Ascending aorta (tissue), 2 donors: ENCODE results near the gene VIPR2. TPM values are rescaled to one million over a fixed set of nuclear protein-coding genes. Genes with fewer than 3 reads are reported as not detected.
A peak's percentile ranks its signal among the peaks of the same experiment; 100 is the strongest.

Experiments
- DNase-seq, 2 donors: peaks; one replicate each; pipeline ENCODE4 v3.0.0-alpha.2; 2019; ENCODE audit warnings: low spot score in 2 of 2
- H3K27ac ChIP-seq, 2 donors: fragments of 200-600 bp; sonication (generic); one replicate each; pipeline ENCODE4 v1.5.1; 2016 to 2017; ENCODE audit warnings: mild to moderate bottlenecking in 1 of 2
- H3K27me3 ChIP-seq: fragments of 200-600 bp; sonication (generic); one replicate; pipeline ENCODE4 v1.5.1; 2017
- H3K36me3 ChIP-seq, 2 donors: fragments of 200-600 bp; sonication (generic); one replicate each; pipeline ENCODE4 v1.5.1; 2016
- H3K4me1 ChIP-seq, 2 donors: fragments of 200-600 bp; sonication (generic); one replicate each; pipeline ENCODE4 v1.5.1; 2016 to 2017; ENCODE audit warnings: mild to moderate bottlenecking in 1 of 2
- H3K4me3 ChIP-seq, 2 donors: fragments of 200-600 bp; sonication (generic); one replicate each; pipeline ENCODE4 v1.5.1; 2016 to 2017; ENCODE audit warnings: mild to moderate bottlenecking in 1 of 2
- H3K9me3 ChIP-seq, 2 donors: fragments of 200-600 bp; sonication (generic); one replicate each; pipeline ENCODE4 v1.5.1; 2016
- CTCF ChIP-seq, 3 experiments: fragments of 200-600 bp in 2 of 3; fragments of 450-650 bp in 1 of 3; sonication (generic) in 2 of 3; IDR thresholded peaks; one replicate each; pipeline ENCODE4 v1.5.1; 2016 to 2019; ENCODE audit warnings: antibody characterized with exemption in 3 of 3, mild to moderate bottlenecking in 1 of 3, moderate library complexity in 1 of 3
- intact Hi-C: fragments of 100-400 bp; cut with DNase I; formaldehyde crosslinking; loops from one replicate; pipeline ENCODE4 v1.15.1; 2023
- total RNA-seq: library from RNA; depleted of rRNA; stranded (reverse); fragments of >200 nt; gene quantifications from one replicate; pipeline ENCODE4 v1.1.0, GENCODE V29; 2016

VIPR2 gene
- total RNA-seq, 1 donor from 2014 or later: 17.8 TPM

GRCh38 chr7:159064816-159065510 lies 79.7 kb downstream of the VIPR2 start:
- no peak for DNase-seq
- H3K9me3 ChIP-seq: no peaks in the 10 kb centered on the region
- H3K27ac ChIP-seq: no peak overlapping the region
- no peak overlapping the region for H3K4me3 ChIP-seq
- TF ChIP-seq CTCF (IDR thresholded peaks at IDR 0.05): no peak
- no peaks in the 10 kb centered on the region for H3K27me3 ChIP-seq
- intact Hi-C loops: no loop called here
- H3K4me1 ChIP-seq: peaks cover 14 to 22% of the 10 kb centered on the region in 2 donors
- no peaks in the 10 kb centered on the region for H3K36me3 ChIP-seq

- Histone ChIP-seq H3K4me1 (peaks cover 14 to 15% of the 10 kb centered on the region in 2 donors), H3K27me3 (no peaks in the 10 kb centered on the region), H3K4me3 (no peak overlapping the region), H3K36me3 (no peaks in the 10 kb centered on the region), H3K9me3 (no peaks in the 10 kb centered on the region), H3K27ac (no peak overlapping the region)
- intact Hi-C loops: no loop called here
- DNase-seq: no peak
- no peak for TF ChIP-seq CTCF (IDR thresholded peaks at IDR 0.05)
Observed at GRCh38 chr7:159064121-159064815, 80.4 kb downstream of the VIPR2 start.

- Histone ChIP-seq H3K36me3 (no peaks in the 10 kb centered on the region), H3K27me3 (no peaks in the 10 kb centered on the region), H3K27ac (no peak overlapping the region), H3K9me3 (no peaks in the 10 kb centered on the region), H3K4me1 (peaks cover 7 to 8% of the 10 kb centered on the region in 2 donors), H3K4me3 (no peak overlapping the region)
- intact Hi-C loops: no loop called here
- TF ChIP-seq CTCF (IDR thresholded peaks at IDR 0.05): no peak
- DNase-seq: no peak
Observed at GRCh38 chr7:159063046-159063840, 81.4 kb downstream of the VIPR2 start.

- Histone ChIP-seq H3K9me3 (no peaks in the 10 kb centered on the region), H3K4me3 (no peak overlapping the region), H3K27me3 (no peaks in the 10 kb centered on the region), H3K27ac (no peak overlapping the region), H3K36me3 (no peaks in the 10 kb centered on the region), H3K4me1 (peaks cover under 1 to 2% of the 10 kb centered on the region in 2 donors)
- no peak for DNase-seq
- no peak for TF ChIP-seq CTCF (IDR thresholded peaks at IDR 0.05)
- intact Hi-C loops: no loop called here
Observed at GRCh38 chr7:159062569-159062968, 82.1 kb downstream of the VIPR2 start.

- Histone ChIP-seq H3K4me3 (peak overlapping the region; percentile 1 to 54), H3K27ac (peak overlapping the region; percentile 37 to 46), H3K9me3 (no peaks in the 10 kb centered on the region), H3K4me1 (no peaks in the 10 kb centered on the region), H3K36me3 (peaks cover 0 to 2% of the 10 kb centered on the region in 2 donors), H3K27me3 (no peaks in the 10 kb centered on the region)
- no peak for DNase-seq
- intact Hi-C loops: no loop called here
- no peak for TF ChIP-seq CTCF (IDR thresholded peaks at IDR 0.05)
Observed at GRCh38 chr7:159061674-159062212, 82.9 kb downstream of the VIPR2 start.
